ENCODE results near the gene CEP112.
"Not testable (repeated sequence)": the region's sequence is repeated elsewhere in the genome, so short reads cannot be mapped to it uniquely, and the experiment has no call there.

The CEP112 gene

DNA sequence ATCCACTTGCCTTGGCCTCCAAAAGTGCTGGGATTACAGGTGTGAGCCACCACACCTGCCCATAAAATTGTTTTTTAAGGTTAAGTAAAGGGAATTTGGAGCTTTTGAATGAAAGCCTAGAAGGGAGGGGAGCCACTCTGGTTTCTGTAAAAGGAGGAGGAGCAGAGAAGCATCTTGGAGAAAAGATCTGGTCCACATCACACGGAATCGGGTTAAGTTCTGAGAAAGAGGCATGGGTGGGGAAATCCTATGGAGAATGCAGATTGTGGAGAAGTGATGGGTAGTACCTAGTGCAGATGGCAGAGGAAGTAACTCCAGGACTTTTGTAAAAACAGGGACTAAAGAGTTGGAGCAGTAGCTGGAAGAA is 18.3 kb upstream of the CEP112 start:
- DNase-seq: no peak

DNA sequence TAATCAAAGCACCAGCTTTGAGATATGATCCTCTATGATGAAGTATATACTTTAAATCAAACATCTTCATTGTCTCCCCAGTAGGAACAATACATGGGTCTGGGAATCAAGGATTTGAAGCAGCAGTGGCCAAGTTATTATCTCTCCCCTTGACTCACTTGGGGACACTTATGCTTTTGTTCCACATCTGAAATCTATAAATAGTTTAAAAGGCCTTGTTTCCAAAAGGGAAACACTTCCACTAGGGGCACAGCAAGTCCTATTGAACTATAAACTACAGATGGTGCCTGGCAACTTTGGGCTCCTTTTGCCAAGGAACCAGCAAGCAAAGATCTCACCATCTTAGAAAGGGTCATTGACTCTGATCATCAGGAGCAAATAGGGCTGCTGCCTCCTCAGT is 16.0 kb upstream of the CEP112 start:
- no peak for DNase-seq

DNA sequence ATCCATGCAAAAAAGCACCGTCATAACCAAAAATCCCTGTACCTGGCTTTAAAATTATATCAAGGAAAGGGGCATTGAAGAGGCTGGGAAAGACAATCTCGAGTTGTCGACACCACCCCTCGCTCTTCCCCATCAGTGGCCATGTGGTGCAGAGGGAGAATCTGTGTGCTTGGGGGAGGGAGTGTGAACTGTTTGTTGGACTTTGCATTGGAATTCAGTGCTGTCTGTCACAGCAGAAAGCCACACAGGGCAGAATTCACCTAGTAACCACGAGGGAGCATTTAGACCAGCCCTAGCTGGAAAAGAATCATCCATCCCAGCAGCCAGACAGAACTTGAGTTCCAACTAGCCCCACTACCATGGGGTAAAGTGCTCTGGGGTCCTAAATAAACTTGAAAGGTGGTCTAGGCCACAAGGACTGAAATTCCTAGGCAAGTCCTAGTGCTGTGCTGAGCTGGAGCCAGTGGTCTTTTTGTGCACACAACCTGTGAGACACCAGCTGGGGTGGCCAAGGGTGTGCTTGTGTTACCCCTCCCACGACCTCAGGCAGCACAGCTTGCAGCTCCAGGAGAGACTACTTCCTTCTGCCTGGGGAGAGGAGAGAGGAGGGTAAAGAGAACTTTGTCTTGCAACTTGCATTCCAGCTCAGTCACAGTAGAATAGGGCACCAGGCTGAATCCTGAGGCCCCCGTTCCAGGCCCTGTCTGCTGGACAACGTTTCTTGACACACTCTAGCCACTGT is 11.5 kb upstream of the CEP112 start:
- DNase-seq: no peak

DNA sequence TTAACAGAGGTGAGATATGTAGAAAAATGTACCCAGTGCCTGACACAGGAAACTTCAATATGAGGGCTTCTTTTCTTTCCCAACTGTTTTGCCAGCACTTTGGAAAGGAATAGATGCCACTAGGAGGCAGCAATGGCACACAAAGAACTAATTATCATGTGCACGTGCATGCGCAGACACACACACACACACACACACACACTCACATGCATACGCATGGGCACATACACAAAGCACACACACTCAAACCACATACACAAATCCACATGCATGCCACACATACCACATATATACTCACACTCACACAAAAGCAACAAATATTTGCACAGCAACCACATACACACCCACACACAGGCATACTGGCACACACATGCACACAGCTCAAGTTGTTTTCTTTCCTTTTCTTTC is 8.8 kb upstream of the CEP112 start:
- DNase-seq: peak; percentile 73 to 87

DNA sequence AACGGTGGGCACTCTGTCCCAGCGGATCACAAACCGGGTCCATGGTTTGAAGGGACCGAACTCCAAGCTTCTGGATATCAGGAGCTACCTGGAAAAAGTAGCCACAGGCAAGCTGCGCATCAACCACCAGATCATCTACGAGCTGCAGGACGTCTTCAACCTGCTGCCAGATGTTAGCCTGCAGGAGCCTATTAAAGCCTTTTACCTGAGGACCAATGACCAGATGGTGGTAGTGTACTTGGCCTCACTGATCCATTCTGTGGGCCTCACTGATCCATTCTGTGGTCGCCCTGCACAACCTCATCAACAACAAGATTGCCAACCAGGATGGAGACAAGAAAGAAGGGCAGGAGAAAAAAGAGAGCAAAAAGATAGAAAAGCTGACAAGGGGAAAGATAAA is 6.3 kb upstream of the CEP112 start:
- DNase-seq: no peak

DNA sequence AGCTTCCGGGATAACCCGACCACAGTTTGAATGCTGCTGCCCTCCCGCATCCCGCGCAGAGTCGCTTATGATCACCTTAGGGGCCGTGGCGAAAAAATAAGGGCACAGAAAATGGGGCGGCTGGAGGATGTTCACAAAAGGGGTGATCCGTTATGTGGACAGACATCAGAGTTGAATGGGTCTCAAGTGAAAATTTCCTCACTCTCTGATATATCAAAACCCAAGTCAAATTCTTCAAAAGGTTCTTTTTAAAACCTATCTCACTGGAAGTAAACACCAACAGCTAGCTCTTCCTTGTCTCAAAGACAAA is 400 bp upstream of the CEP112 start:
- no peak for DNase-seq

DNA sequence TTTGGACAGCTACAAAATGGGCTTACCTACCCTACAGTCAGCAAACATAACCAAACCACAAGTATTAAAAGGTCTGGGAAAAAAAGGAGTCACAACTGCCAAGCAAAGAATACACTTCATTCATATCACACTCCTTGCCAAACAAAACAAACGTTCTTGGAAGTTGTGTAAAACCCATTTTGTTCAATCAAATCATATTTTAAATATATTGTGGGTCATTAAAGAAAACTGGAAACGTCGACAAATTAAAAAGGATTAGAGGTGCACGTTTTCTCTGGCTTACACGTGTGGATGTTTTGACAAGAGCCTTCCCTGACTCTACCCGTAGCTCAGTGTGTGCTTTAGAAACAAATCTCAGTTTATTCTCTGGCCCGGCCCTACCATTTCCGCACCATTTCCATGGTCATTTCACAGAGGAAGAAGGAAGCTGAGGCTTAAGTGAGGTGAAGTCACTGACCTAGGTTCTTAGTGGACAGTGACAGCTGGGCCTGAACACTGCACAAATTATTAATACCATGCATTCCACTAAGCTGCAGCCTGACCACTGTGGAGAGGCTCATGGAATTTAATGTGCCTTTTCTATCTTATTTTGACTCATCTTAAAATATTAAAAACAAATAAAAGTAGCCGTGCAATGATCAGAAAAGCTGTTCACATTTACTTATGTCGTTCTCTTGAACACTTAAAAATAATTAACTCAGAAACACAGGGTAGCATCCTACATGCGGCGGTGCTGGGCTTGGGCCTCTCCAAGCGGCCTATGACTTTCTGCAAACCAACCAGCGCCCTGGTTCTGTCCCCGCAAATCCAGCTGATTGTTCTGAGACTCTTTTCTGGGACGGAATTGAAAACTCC is 968 bp downstream of the CEP112 start:
- no peak for DNase-seq

DNA sequence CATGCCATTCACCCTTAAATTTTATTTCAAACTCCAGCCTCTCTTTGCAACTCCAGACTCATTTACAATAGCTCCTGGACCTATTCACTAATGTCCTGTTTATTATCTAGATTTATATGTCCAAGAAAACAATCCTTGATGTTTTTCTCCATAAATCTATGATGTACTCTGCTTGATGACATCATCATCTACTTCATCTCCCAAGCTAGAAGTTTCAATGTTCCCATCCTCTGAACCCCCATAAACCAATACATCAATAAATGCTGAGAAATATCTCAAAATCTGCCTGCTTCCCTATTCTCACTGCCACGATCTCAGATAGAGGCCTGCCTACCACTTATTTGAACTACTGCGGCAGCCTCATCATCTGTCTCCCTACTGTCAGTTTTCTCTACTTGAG is 4.2 kb downstream of the CEP112 start:
- DNase-seq: no peak

DNA sequence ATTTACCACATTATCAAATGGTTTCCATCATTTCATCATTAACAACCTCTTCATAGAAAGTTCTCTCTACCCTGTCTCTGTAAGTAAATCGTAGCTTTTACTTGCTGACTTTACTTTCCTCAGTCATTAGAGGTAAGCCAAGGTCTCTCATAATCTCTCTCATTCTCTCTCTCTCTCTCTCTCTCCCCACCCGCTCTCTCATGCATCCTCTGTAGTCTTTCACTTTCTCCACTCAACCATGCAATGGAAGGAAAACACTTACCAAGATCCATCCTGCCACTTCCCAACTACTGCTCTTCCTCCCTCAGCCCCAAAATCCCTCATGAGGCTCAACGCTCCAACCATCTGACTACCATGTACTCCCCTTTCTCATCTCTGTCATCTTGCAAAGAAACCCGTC is 6.1 kb downstream of the CEP112 start:
- DNase-seq: no peak

DNA sequence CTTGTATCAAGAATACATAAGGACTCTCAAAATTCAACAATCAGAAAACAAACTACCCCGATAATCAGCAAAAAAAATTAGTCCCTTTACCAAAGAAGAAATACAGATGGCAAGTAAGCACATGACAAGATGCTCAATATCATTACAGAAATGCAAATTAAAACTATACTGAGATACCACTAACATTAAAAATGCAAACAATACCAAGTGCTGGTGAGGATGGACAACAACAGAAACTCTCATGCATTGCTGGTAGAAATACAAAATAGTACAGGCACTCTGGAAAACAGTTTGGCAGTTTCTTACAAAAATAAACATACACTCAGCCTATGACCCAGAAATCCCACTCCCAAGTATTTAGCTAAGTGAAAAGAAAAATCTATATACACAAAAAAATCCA is 7.5 kb downstream of the CEP112 start:
- DNase-seq: no peak

DNA sequence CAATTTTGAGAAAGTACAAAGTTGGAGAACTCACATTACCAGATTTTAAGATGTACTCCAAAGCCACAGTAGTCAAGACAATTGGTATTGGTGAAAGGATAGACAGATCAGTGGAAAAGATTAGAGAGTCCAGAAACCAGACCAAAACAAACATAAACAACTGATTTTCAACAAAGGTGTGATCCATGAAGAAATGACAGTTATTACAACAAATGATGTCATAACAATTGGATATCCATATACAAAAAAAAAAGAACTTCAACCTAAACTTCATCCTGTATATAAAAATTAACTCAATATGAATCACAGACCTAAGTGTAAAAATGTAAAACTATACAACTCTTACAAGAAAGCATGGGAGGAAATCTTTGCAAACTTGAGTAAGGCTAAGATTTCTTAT is 8.4 kb downstream of the CEP112 start:
- DNase-seq: no peak

DNA sequence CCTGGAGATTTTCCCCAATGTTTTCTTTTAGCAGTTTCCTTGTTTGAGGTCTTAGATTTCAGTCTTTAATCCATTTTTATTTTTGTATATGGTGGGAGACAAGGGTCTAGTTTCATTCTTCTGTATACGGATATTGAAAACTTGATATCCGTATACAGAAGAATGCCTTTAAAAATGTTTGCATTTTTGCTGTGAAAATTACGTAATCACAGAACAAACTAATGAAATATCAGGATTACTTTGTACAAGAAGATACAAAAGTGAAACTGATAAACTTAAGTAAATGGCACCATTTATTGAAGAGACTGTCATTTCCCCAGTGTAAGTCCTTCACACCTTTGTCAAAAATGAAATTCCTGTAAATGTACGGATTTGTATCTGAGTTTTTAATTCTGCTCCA is 13.3 kb downstream of the CEP112 start:
- DNase-seq: no peak

DNA sequence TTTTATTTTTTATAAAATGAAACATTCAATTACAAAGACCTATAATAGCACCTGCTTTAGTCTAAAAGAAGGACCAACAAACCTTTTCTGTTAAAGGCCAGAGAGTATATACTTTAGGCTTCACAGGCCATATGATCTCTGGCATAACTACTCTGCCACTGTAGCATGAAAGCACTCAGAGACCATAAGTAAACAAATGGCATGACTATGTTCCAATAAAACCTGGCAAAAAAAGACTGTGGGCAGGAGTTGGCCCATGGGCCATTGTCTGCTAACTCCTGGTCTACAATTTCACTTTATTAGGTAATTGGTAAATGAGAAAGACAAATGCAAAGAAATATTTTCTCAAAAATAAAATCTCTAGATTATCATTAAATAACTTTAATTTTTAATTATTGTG is 14.9 kb downstream of the CEP112 start:
- peak in 1 of 2 experiments; percentile 4 for DNase-seq

DNA sequence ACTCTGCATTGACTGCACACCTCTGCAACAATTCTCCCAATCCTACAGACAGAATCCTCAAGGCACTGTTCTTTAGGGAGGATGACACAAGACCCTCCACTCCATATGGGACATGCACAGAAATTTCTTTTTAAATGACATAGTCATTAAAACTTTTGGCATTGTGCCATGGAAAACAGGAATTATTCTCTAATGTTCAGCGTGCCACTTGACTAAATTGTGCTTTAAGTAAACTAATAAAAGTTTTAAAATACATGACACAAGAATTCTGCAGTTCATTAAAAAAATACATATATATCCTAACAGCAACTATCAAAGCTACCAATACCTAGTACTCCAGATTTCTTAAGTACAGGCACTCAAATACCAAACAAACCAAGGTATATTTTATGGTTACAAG is 16.0 kb downstream of the CEP112 start:
- DNase-seq: no peak

DNA sequence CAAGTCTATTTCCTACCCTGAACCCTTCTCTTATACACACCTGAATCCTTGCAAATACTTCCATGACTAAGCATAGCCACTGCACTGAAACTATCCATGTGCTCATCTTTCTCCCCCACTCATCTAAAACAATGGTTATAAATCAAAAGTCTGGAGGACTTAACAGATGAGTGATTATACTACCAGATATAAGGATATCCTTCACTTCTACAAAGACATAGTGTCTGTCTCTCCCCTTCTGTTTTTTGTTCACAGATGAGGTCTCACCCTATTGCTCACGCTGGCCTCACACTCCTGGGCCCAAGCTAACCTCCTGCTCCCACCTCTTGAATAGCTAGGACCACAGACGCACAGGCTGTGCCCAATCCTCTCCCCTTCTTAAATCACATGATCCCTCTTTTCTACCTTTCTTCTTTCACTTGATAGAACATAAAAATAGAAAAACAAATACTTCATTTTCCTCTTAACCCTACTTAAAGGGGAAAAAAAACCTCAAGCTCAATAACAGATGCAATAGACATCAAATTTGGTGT is 19.2 kb downstream of the CEP112 start:
- DNase-seq: no peak

DNA sequence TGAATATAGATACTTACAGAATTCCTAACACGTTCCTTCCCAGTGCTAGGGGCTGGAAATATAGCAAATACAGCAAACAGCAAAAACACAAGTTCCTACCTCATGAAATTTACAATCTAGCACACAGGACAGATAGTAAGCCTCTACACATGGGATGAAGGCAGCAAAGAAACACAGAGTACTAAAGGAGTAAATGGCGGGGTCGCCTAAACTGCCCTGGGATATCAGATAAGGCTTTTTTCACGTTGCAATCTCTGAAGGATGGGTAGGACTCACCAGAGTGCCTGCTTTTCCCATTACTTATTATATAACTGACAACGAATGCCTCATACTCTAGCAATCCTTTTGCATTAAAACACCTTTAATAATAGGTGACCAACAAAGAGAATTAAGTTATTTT is 19.8 kb downstream of the CEP112 start:
- no peak for DNase-seq

DNA sequence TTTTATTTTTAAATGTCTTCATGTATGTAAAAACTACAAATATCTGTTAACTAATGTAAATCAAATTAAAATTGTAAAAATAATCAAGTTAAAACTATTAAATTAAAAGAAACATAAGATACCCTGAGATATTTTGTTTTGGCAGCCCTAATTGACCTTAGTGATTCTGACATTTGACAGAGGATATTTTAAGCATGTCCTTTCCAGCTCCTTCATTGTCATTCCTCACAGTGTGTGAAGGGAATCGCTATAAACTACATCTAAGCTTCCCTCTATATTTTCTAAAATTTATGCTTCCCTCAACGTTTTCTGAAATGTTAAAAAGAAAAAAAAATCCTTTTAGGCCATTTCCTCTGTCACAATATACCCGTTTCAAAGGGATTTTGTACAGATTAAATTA is 20.2 kb downstream of the CEP112 start:
- DNase-seq: no peak

DNA sequence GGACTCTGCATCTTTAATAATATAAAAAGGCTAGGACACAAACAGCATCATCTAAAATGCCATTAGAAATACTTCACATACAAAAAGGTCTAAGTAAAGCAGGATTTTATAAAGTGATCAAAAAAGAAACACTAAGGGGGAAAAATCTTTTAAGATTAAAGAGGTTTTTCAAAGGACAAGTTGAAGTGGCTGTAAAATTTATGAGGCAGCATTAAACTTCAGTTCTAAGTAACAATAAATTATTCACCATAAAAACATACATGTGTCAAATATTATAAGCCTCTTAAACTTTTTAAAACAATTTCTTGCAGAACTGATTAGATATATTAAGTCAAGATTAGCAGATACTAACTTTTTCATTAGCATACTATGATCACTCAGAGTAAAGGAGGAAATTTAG is 20.8 kb downstream of the CEP112 start:
- no peak for DNase-seq

DNA sequence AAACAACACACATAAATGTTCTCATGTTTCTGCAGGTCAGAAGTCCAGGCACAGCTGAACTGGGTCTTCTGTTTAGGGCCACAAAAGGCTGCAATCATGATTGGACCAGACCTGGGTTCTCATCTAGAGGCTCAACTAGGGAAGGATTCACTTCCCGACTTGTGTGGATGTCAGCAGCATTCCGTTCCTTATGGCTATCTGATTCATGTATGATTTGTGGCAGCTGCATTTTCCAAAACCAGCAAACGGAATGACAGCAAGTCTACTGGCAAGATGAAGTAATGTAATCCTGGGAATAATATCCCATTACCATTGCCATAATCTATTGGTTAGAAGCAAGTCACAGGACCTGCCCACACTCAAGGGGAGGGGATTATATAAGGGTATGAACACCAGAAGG is 22.1 kb downstream of the CEP112 start:
- DNase-seq: no peak

DNA sequence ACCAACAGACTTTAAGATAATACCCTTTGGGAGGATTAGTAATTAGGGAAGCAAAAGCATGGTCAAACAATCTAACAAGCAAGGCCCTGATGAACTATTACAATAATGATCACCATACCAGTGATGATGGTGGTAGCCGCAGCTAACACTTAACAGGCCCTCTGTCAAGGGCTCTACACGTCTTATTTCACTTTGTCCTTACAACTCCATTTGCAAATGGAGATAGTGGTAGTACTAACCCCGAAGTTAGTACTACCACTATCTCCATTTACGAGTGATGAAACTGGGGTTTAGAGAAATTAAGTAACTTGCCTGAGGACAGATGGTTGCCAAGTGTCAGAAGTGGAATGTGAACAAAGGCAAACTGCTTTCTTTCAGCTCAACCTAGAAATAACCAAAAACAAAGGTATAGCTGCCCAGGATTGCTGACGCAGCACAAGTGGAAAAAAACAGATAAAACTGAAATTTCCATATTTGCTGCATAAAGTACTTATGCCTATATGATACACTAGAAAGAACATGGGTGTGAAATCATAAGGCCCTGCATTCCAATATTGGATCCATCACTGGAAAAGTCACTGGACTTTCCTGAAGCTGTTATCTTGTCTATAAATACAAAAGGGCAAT is 24.6 kb downstream of the CEP112 start:
- DNase-seq: no peak

DNA sequence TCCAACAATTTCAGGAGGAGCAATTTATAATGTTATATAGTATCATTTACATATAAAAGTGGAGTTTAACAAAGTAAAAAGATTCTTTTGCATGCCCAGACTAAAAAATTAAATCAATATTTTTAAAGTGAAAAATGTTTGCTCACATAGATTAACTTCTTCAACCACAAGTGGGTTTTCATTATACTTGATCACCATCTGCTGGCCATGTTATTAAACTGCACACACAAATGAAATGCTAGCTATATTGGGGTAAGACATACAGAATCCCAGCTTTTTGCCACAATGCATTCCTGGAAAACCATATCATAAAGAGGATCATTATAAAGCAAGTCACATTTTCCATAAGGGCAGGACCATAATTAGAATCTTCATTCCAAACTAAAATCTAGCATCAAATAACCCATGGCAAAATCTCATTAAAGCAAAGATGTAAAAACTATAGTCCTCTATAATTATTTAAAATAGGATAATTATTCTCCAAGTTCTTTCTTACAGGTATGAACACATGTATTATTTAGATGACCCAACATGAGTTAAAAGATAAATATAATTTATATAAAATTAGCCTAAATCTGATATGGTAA is 26.3 kb downstream of the CEP112 start:
- DNase-seq: peak; percentile 8 to 35

DNA sequence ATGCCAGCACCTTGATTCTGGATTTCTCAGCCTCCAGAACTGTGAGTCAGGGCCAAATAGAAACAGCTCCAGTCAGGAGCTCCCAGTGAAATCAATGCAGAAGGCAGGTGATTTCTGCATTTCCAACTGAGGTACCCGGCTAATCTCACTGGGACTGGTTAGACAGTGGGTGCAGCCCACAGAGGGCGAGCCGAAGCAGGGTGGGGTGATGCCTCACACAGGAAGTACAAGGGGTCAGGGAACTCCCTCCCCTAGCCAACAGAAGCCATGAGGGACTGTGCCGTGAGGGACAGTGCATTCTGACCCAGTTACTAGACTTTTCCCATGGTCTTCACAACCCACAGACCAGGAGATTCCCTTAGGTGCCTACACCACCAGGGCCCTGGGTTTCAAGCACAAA is 36.9 kb downstream of the CEP112 start:
- DNase-seq: not testable (repeated sequence)

DNA sequence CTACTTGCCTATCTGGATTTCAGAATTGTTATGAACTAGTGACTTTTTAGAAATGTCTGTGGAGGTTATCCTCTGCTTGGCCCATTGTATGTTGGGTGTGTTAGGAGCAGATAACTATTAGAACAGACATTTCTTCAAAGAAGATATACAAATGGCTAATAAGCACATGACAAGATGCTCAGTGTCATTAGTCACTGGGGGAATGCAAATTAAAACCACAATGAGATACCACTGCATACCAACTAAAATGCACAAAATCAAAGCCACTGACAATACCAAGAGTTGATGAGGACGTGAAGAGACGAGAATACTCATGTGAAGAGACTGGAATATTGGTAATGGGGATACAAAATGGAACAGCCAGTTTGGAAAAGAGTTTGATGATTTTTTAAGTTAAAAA is 39.2 kb downstream of the CEP112 start:
- no peak for DNase-seq

DNA sequence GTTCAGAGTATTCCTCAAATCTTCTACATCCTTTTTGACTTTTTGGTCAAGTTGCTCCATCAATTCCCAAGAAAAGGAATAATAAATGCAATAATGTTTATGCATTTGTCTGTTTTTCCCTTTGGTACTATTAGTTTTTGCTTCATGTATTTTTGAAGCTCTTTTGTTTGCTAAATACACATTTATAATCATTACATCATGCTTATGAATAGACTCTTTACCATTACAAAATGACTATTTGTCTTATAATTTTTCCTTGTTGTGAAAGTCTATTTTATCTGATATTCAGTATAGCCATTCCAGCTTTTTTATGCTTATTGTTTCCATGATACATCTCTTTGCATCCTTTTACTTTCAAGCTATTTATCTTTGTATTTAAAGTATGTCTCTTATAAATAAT is 41.2 kb downstream of the CEP112 start:
- no peak for DNase-seq

Data from NCI-H526 (cell line).